Right lobe of liver (tissue), 6 donors: Measurements from ENCODE around the gene IGF2BP1. TPM values are rescaled to one million over a fixed set of nuclear protein-coding genes. Genes with fewer than 3 reads are reported as not detected.

Experiments
- ATAC-seq, 4 donors: fragments of 200-7000 bp; cut with Tn5 transposase; one replicate each; pipeline ENCODE4 v1.9.1; 2020; ENCODE audit warnings: mild to moderate bottlenecking in 4 of 4, moderate library complexity in 4 of 4
- DNase-seq, 3 donors: peaks; one replicate each; pipeline ENCODE4 v3.0.0-alpha.2; 2020
- H3K27ac ChIP-seq, 3 donors: fragments of 200-600 bp; one replicate each; pipeline ENCODE4 v1.8.0; 2022
- H3K27me3 ChIP-seq, 2 donors: fragments of 200-600 bp; one replicate each; pipeline ENCODE4 v1.8.0; 2022
- H3K36me3 ChIP-seq, 4 donors: fragments of 200-600 bp; sonication (generic) in 1 of 4; one replicate each; pipeline versions ENCODE4 v1.5.1 to v1.8.0; 2017 to 2022; ENCODE audit warnings: control low read depth in 1 of 4
- H3K4me1 ChIP-seq, 4 donors: fragments of 200-600 bp; sonication (generic) in 1 of 4; one replicate each; pipeline versions ENCODE4 v1.5.1 to v1.8.0; 2017 to 2022; ENCODE audit warnings: control low read depth in 1 of 4
- H3K4me3 ChIP-seq, 3 donors: fragments of 200-600 bp; one replicate each; pipeline ENCODE4 v1.8.0; 2022
- H3K9me3 ChIP-seq, 4 donors: fragments of 200-600 bp; sonication (generic) in 1 of 4; one replicate each; pipeline versions ENCODE4 v1.5.1 to v1.8.0; 2017 to 2022; ENCODE audit warnings: control low read depth in 1 of 4
- CTCF ChIP-seq, 4 donors: fragments of 200-600 bp in 3 of 4; fragments of 450-650 bp in 1 of 4; IDR thresholded peaks; one replicate each; pipeline versions ENCODE4 v1.5.1 to v1.8.0; 2016 to 2022; ENCODE audit warnings: antibody characterized with exemption in 4 of 4, mild to moderate bottlenecking in 2 of 4
- POLR2A ChIP-seq: fragments of 450-650 bp; IDR thresholded peaks from one replicate; pipeline ENCODE4 v1.6.1; 2017; ENCODE audit warnings: antibody characterized with exemption, mild to moderate bottlenecking
- WGBS: methylation state at CpG from one replicate; pipeline ENCODE4 v1.1.6; 2018; ENCODE audit warnings: low coverage, low lambda C conversion rate; ENCODE audit not compliant: insufficient coverage; ENCODE audit errors: missing lambda C conversion rate; 5-methylcytosine and 5-hydroxymethylcytosine counted together
- intact Hi-C, 2 donors: fragments of 100-400 bp; cut with DNase I; formaldehyde crosslinking; loops; one replicate each; pipeline versions ENCODE4 v1.11.2 to v1.14.1; 2022
- total RNA-seq, 6 experiments: library from RNA; depleted of rRNA in 2 of 6; stranded (reverse); fragments of >200 nt in 2 of 6; fragmentation: NEBNext Ultra II Directional in 3 of 6; extraction: Animal tissue kit (Norgen Biotek cat#: 25700) in 3 of 6; gene quantifications; one replicate each; pipeline versions ENCODE4 v1.1.0 to v1.2.4, GENCODE V29; 2016 to 2023
- donor health status: DM: no; HTN: yes; CAD: no.
- donor health status: DM: no; HTN: no; CAD: no.
- donor health status: DM: no; HTN: no; CAD: no.
- donor health status: DM: no; HTN: yes; CAD: no.
- donor health status: DM: no; HTN: yes; CAD: no.

IGF2BP1 gene
- total RNA-seq, 6 experiments from 2014 or later: 0.56 TPM; not detected in 5

GRCh38 chr17:49018748-49019147 is 21.6 kb downstream of the IGF2BP1 start:
- Histone ChIP-seq H3K27ac (no peak overlapping the region), H3K27me3 (peaks cover 0 to 6% of the 10 kb centered on the region in 2 donors), H3K36me3 (no peaks in the 10 kb centered on the region), H3K9me3 (no peaks in the 10 kb centered on the region), H3K4me1 (peaks cover 0 to under 1% (median 0%) of the 10 kb centered on the region in 4 donors), H3K4me3 (no peak overlapping the region)
- intact Hi-C loops: no loop called here
- 29% methylated on average over 1 of the region's 1 CpG for WGBS
- no peak for ATAC-seq
- no peak for DNase-seq
- TF ChIP-seq CTCF (IDR thresholded peaks at IDR 0.05): no peak

- 59% methylated on average over 7 of the region's 8 CpGs for WGBS
These were observed 23.4 kb downstream of the IGF2BP1 start for GRCh38 chr17:49020609-49021008.

GRCh38 chr17:49021095-49021767 is 24.0 kb downstream of the IGF2BP1 start:
- no peaks in the 10 kb centered on the region for H3K9me3 ChIP-seq
- no peak for ATAC-seq
- no peaks in the 10 kb centered on the region for H3K27me3 ChIP-seq
- no peak for DNase-seq
- TF ChIP-seq POLR2A: no peak
- no peak for TF ChIP-seq CTCF (IDR thresholded peaks at IDR 0.05)
- H3K36me3 ChIP-seq: no peaks in the 10 kb centered on the region
- H3K4me3 ChIP-seq: no peak overlapping the region
- WGBS: 43% methylated on average over 4 of the region's 5 CpGs
- H3K4me1 ChIP-seq: no peaks in the 10 kb centered on the region
- intact Hi-C loops: no loop called here
- no peak overlapping the region for H3K27ac ChIP-seq

More at GRCh38 chr17:49020609-49021008, 23.4 kb downstream of the IGF2BP1 start:
- intact Hi-C loops: no loop called here
- no peak overlapping the region for H3K27ac ChIP-seq
- ATAC-seq: no peak
- no peaks in the 10 kb centered on the region for H3K4me1 ChIP-seq
- H3K36me3 ChIP-seq: no peaks in the 10 kb centered on the region
- no peak overlapping the region for H3K4me3 ChIP-seq
- H3K9me3 ChIP-seq: no peaks in the 10 kb centered on the region
- no peak for TF ChIP-seq POLR2A
- no peak for TF ChIP-seq CTCF (IDR thresholded peaks at IDR 0.05)
- no peaks in the 10 kb centered on the region for H3K27me3 ChIP-seq
- no peak for DNase-seq

- no peaks in the 10 kb centered on the region for H3K36me3 ChIP-seq
- intact Hi-C loops: no loop called here
- no peak for TF ChIP-seq CTCF (IDR thresholded peaks at IDR 0.05)
- no peak for TF ChIP-seq POLR2A
- no peak overlapping the region for H3K4me3 ChIP-seq
- DNase-seq (no peak), ATAC-seq (no peak)
- no peaks in the 10 kb centered on the region for H3K9me3 ChIP-seq
- 63% methylated on average over 1 of the region's 2 CpGs for WGBS
- no peak overlapping the region for H3K27ac ChIP-seq
- H3K27me3 ChIP-seq: no peaks in the 10 kb centered on the region
- no peaks in the 10 kb centered on the region for H3K4me1 ChIP-seq
These were observed 24.6 kb downstream of the IGF2BP1 start for GRCh38 chr17:49021768-49022103.
